Motor neuron (in vitro differentiated cells): Measurements from ENCODE around the gene NDUFS7. TPM values are rescaled to one million over a fixed set of nuclear protein-coding genes. Genes with fewer than 3 reads are reported as not detected.

Experiments
- ATAC-seq, 8 experiments: fragments of 200-7000 bp; cut with Tn5 transposase; replicated peaks in 6 of 8; 2 replicates each; pipeline ENCODE4 v1.8.0; 2021; ENCODE audit warnings: mild to moderate bottlenecking in 8 of 8, moderate library complexity in 8 of 8
- H3K27ac ChIP-seq, 2 donors: fragments of 250-450 bp; sonication (Bioruptor Pico); 2 replicates each; pipeline ENCODE4 v1.9.0; 2021; ENCODE audit warnings: antibody characterized with exemption in 2 of 2, mild to moderate bottlenecking in 2 of 2, moderate library complexity in 1 of 2
- H3K4me1 ChIP-seq, 2 donors: fragments of 250-450 bp; sonication (Bioruptor Pico); replicated peaks in 1 of 2; 2 replicates each; pipeline ENCODE4 v1.6.1; 2021; ENCODE audit warnings: antibody characterized with exemption in 2 of 2, mild to moderate bottlenecking in 2 of 2, moderate library complexity in 1 of 2
- H3K4me3 ChIP-seq, 5 donors: fragments of 250-450 bp; sonication (Bioruptor Pico); 2 replicates each; pipeline ENCODE4 v1.9.0; 2021; ENCODE audit warnings: antibody characterized with exemption in 5 of 5, mild to moderate bottlenecking in 5 of 5, moderate library complexity in 4 of 5
- WGBS, 10 experiments: fragments of 450-650 bp; shearing (Covaris generic); methylation state at CpG; one replicate each; pipeline ENCODE4 v1.0.0; 2022; 5-methylcytosine and 5-hydroxymethylcytosine counted together
- in situ Hi-C, 9 experiments: fragments of 400-800 bp; cut with MboI; loops; one replicate each; pipeline ENCODE4 v1.15.0; 2021; ENCODE audit warnings: low sequenced_read_pairs in 9 of 9, low pct_unique_long_range_greater_than_20kb in 2 of 9; ENCODE audit not compliant: unreplicated experiment in 9 of 9
- total RNA-seq, 8 experiments: library from RNA; unstranded; fragments of 300-600 nt; gene quantifications; 2 replicates each; pipeline versions ENCODE4 v1.2.3 to v1.2.4, GENCODE V29; 2022

NDUFS7 gene
- total RNA-seq, 8 experiments from 2014 or later: 82.8 to 117 (median 89.1) TPM

DNA sequence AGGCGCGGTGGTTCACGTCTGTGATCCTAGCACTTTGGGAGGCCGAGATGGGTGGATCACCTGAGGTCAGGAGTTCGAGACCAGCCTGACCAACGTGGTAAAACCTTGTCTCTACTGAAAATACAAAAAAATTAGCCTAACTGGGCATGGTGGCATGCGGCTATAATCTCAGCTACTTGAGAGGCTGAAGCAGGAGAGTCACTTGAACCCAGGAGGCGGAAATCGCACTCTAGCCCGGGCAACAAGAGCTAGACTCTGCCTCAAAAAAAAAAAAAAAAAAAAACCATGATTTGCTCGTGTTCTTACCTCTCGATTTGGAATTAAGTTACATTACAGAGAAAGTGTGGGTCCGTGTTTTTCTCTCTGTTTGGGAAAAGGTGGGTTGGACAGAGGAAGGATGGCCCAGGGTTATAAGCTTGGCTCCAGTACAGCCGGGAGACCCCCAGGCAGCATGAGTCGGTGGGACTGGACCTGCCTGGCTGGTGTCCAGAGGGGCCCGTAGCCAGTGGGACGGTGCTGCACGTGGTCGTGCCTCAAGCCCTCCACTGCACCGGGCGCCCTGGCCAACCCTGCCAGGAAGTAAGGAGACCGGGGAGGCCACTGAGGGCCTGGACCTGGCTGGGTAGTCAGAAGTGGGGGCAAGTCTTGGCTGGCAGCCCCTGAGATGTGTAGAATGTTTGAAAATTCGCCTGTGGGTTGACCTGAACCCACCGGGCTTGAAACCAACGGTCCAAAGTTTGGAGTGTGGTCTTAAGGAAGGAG, 58.2 kb downstream of the NDUFS7 start:
- in situ Hi-C loops: no loop called here
- no peak for ATAC-seq
- no peak overlapping the region for H3K4me3 ChIP-seq
- H3K4me1 ChIP-seq: peaks cover 11 to 13% of the 10 kb centered on the region in 2 donors
- WGBS, 10 experiments: 76 to 100% (median 88%) methylated on average over 1 to 12 of the region's 25 CpGs; no CpG with 5 or more reads in 1 of the 10 experiments
- no peak overlapping the region for H3K27ac ChIP-seq

Other genes with a start within 250 kb of the NDUFS7 start
- gene SBNO2, start 209.6 kb upstream of the NDUFS7 start, total RNA-seq: 10 to 100 TPM in 6 of 8 experiments, 1 to 10 TPM in 2; 5.6 to 54.9 (median 22.5) TPM
- gene STK11, start 178.1 kb upstream of the NDUFS7 start, total RNA-seq: 10 to 100 TPM; 30.1 to 61.1 (median 36.6) TPM
- 10 to 100 TPM in 3 of 8 experiments, 1 to 10 TPM in 5; 1.2 to 18.0 (median 8.5) TPM for gene CBARP, start 145.9 kb upstream of the NDUFS7 start, total RNA-seq
- gene ATP5F1D, start 142.2 kb upstream of the NDUFS7 start, total RNA-seq: 100 to 1,000 TPM in 3 of 8 experiments, 10 to 100 TPM in 5; 72.1 to 359 (median 83.5) TPM
- gene MIDN, start 135.3 kb upstream of the NDUFS7 start, total RNA-seq: 10 to 100 TPM; 15.0 to 78.9 (median 35.1) TPM
- gene CIRBP, start 114.6 kb upstream of the NDUFS7 start, total RNA-seq: 1,000 to 10,000 TPM in 2 of 8 experiments, 100 to 1,000 TPM in 6; 354 to 1,038 (median 830) TPM
- 10 to 100 TPM; 14.2 to 88.9 (median 25.3) TPM for gene FAM174C, start 108.4 kb upstream of the NDUFS7 start, total RNA-seq
- gene EFNA2, start 98.0 kb upstream of the NDUFS7 start, total RNA-seq: 1 to 10 TPM in 5 of 8 experiments, not detected in 3; 2.4 to 9.2 (median 4.5) TPM
- gene GAMT, start 17.6 kb downstream of the NDUFS7 start, total RNA-seq: 10 to 100 TPM; 18.6 to 38.9 (median 27.6) TPM
- gene DAZAP1, start 23.7 kb downstream of the NDUFS7 start, total RNA-seq: 100 to 1,000 TPM in 2 of 8 experiments, 10 to 100 TPM in 6; 32.3 to 129 (median 46.7) TPM
- gene RPS15, start 54.5 kb downstream of the NDUFS7 start, total RNA-seq: 1,000 to 10,000 TPM; 1,397 to 2,339 (median 1,906) TPM
- gene APC2, start 66.2 kb downstream of the NDUFS7 start, total RNA-seq: 10 to 100 TPM in 5 of 8 experiments, 1 to 10 TPM in 1, under 1 TPM in 2; 0.31 to 52.0 (median 31.9) TPM
- gene C19orf25, start 95.3 kb downstream of the NDUFS7 start, total RNA-seq: 10 to 100 TPM; 27.2 to 34.3 (median 32.7) TPM
- 1 to 10 TPM; 1.9 to 5.6 (median 4.4) TPM for gene PCSK4, start 106.4 kb downstream of the NDUFS7 start, total RNA-seq
- 10 to 100 TPM in 1 of 8 experiments, 1 to 10 TPM in 7; 3.2 to 16.8 (median 5.7) TPM for gene REEP6, start 107.3 kb downstream of the NDUFS7 start, total RNA-seq
- 1 to 10 TPM in 4 of 8 experiments, under 1 TPM in 3, not detected in 1; 0.09 to 8.2 (median 1.5) TPM for gene ADAMTSL5, start 129.1 kb downstream of the NDUFS7 start, total RNA-seq
- gene PLK5, start 140.2 kb downstream of the NDUFS7 start, total RNA-seq: under 1 TPM in 6 of 8 experiments, not detected in 2; 0.27 to 0.45 (median 0.29) TPM
- 10 to 100 TPM in 6 of 8 experiments, 1 to 10 TPM in 2; 3.2 to 46.9 (median 18.1) TPM for gene MEX3D, start 184.4 kb downstream of the NDUFS7 start, total RNA-seq
- gene MBD3, start 209.0 kb downstream of the NDUFS7 start, total RNA-seq: 100 to 1,000 TPM in 2 of 8 experiments, 10 to 100 TPM in 6; 37.0 to 114 (median 54.7) TPM
- gene UQCR11, start 221.6 kb downstream of the NDUFS7 start, total RNA-seq: 100 to 1,000 TPM in 7 of 8 experiments, 10 to 100 TPM in 1; 92.4 to 219 (median 112) TPM